ENCODE data around the gene HIVEP2.
"Not testable (repeated sequence)": the region's sequence is repeated elsewhere in the genome, so short reads cannot be mapped to it uniquely, and the experiment has no call there.

HIVEP2 gene, protein sequence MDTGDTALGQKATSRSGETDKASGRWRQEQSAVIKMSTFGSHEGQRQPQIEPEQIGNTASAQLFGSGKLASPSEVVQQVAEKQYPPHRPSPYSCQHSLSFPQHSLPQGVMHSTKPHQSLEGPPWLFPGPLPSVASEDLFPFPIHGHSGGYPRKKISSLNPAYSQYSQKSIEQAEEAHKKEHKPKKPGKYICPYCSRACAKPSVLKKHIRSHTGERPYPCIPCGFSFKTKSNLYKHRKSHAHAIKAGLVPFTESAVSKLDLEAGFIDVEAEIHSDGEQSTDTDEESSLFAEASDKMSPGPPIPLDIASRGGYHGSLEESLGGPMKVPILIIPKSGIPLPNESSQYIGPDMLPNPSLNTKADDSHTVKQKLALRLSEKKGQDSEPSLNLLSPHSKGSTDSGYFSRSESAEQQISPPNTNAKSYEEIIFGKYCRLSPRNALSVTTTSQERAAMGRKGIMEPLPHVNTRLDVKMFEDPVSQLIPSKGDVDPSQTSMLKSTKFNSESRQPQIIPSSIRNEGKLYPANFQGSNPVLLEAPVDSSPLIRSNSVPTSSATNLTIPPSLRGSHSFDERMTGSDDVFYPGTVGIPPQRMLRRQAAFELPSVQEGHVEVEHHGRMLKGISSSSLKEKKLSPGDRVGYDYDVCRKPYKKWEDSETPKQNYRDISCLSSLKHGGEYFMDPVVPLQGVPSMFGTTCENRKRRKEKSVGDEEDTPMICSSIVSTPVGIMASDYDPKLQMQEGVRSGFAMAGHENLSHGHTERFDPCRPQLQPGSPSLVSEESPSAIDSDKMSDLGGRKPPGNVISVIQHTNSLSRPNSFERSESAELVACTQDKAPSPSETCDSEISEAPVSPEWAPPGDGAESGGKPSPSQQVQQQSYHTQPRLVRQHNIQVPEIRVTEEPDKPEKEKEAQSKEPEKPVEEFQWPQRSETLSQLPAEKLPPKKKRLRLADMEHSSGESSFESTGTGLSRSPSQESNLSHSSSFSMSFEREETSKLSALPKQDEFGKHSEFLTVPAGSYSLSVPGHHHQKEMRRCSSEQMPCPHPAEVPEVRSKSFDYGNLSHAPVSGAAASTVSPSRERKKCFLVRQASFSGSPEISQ (N-terminal part only)

DNA sequence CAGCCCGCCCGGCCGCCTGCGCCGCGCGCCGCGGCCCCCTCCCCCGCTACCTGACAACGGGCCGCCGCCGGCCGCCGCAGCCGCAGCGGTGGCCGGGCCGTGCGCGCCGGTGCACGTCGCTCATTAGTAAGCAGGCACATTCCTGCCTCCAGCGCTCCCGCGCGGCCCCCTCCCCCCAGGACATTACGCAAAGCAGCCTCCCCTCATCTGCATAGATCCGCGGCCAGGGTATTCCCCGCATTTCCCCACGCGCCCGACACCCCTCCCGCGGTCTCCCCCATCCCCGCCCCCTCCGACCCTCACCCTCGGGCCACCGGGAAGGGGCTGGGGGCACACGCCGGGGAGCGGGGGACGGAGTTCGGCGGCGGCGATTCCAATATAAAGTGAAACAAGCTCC is at the start of gene HIVEP2:
Gene HIVEP2 (minus strand): TSS at position 128 of the 397 bp plus-strand sequence. CDS start 170,438 bp downstream, outside the sequence.
- DNase-seq: peak; percentile 29

DNA sequence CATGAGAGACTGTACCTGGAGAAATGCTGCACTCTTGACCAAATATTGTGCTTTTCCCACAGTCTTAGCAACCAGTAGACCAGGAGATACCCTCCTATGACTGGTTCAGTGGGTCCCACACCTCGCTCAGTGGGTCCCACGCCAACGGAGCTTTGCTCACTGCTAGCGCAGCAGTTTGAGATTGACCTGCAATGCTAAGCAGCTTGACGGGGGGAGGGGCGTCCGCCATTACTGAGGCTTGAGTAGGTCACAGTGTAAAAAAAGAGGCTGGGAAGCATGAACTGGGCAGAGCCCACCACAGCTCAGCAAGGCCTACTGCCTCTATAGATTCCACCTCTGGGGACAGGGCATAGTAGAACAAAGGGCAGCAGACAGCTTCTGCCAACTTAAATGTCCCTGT is 49.0 kb upstream of the HIVEP2 start:
- DNase-seq: no peak

DNA sequence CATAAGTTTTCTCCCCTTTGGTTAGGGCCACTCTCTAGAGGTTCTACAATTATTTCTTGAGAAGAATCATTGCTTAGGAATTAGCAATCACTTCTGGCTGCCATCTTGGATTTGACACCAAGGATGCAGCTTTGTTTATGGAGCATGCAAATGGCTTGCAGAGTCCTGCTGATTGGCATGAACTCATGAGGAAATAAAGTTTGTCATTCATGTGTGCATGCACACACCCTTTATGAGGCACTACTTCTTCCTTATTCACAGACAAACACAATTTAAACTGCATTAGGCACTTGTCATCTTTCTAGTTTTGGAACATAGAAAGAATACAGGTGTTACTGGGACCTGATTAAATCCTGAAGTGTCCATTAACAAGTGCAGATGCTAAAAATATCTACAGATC is 42.5 kb upstream of the HIVEP2 start:
- no peak for DNase-seq

DNA sequence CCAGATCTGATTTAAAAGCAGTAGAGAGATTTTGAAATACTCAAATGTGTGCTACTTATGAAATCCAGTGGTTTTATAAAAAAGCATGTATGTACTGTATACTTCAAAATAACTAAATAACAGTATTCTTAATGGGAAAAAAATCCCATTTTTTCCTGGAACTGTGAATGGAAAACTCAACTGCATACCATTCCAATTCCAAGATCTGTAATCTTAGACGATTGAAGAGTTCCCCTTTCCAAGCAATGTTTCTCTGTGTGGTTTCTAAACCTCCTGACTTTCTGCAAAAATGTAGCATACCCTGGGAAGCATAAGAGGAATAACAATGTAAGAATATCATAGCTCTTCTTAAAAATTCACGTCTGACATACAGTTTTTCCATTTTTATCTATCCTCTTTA is 40.3 kb upstream of the HIVEP2 start:
- no peak for DNase-seq

DNA sequence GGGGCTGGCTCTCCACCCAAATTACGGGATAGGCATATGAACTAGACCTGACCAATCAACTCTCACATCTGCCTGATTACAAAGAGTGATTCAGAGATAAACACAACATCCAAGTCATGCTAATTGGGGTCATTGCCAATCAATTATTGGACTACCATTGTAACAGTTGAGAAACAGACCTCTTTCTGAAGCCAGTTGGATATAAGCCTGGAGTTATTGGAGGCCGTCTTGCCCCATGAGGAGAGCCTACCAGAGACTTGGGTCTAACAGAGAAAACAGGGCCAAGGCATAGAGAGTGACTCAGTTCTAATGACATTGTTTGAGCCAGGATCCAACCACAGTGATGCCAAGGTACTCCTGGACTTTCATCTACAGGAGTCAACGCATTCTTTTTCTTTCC is 39.4 kb upstream of the HIVEP2 start:
- no peak for DNase-seq

DNA sequence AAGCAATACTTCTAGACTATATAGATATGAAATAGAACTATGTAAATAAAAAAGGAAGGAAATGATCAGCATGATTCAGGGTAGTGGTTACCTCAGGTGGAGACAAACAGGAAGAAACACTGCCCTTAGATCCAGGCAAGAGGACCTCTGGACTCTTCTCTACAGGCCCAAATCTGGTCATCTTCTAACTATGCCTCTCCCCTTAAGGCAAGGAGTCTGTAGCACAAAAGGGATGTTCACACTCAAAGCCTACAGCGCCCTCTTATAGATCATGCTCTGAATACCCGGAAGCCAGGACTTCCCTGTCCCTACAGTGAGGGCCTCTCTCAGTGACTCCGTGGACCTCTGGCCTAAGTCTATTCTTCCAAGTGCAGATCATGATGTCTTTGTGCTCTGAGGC is 30.4 kb upstream of the HIVEP2 start:
- DNase-seq: no peak

DNA sequence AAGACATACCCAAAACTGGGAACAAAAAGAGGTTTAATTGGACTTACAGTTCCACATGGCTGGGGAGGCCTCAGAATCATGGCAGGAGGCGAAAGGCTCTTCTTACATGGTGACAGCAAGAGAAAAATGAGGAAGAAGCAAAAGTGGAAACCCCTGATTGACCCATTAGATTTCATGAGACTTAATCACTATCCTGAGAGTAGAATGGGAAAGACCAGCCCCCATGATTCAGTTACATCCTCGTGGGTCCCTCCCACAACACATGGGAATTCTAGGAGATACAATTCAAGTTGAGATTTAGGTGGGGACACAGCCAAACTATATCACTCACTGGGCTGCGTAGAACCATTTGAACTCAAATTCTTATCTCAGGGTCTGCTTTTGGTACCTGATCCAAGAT is 26.0 kb upstream of the HIVEP2 start:
- DNase-seq: not testable (repeated sequence)

DNA sequence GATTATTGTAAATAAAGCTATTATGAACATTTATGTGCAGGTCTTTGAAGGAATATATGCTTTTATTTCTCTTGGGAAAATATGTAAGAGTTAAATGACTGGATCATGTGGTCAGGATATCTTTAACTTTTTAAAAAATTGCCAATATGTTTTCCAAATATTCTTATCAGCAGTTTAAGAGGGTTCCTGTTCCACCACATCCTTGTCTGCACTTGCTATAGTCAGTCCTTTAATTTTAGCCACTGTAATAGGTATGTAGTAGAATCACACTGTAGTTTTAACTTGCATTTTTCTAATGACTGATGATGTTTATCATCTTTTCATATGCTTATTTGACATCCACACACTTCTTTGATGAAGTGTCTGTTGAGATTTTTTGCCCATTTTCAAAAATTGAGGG is 23.6 kb upstream of the HIVEP2 start:
- no peak for DNase-seq

DNA sequence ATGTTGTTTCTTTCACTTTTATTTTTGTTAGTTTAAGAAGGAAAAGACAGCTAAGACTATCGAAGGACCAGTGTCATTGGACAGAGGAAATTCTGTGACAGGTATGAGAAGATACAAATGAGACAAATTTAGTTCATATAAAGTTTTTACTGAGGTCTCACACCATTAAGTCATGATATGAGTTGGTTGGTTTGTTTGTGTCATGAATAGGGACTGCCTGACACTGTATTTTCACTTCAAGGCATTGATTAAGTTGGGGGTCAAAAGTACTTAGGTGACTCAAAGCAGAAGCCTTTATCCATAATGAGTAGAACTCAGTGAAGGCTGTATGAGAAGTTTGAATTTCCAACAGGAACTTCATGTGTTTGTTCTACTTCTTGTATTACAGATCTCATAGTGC is 21.3 kb upstream of the HIVEP2 start:
- no peak for DNase-seq

DNA sequence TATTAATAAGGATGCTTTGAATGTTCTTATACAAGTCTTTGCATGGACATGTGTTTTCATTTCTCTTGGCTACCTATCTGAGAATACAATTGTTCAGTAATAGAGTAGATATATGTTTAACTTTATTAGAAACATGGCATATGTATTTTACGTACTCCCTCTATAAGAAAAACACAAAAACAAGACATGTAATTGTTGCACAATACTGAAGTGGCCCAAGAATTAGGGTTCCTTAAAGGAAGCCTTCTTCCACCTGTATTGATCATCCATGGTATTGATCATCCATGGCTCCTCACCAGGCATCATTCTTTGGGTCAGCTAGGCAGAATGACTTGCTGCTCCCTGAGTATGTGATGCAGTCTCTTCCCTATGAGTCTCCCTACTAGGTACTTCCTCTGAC is 20.2 kb upstream of the HIVEP2 start:
- DNase-seq: no peak

DNA sequence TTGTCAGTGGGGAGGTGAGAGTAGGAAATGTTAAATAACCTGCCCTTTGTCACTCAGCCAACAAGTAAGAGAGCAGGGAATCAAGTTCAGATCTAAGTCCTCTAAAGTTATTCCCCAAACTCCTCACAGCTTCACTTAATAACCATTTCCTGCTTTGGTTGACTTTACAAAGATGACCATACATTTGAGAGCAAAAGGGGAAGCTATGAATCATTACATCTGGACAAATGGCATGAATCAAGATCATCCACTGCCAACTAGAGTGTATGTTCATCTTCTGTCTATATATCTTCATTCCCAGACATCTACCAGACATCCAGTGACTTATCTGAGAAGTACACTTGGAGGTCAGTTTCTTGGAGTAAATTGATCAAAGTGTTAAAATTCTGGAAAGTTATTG is 15.1 kb upstream of the HIVEP2 start:
- no peak for DNase-seq

DNA sequence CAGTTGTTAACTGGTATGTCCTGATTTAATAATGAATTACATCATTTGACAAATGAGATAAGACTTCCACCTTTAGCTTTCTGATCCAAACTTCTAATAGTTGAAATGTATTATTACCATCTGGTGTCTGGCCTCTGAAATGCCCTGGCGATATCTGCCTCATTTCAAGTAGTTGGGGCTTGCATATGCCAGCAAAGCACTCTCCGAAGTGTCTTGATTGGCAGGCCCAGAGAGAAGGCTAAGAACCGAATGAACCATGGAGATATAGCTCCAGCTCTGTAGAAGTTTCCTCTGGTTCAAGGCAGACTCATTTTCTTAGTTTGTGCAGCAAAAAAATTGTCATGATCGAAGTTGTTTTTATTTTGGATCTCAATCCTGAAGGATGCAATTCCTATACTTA is 13.4 kb upstream of the HIVEP2 start:
- DNase-seq: no peak

DNA sequence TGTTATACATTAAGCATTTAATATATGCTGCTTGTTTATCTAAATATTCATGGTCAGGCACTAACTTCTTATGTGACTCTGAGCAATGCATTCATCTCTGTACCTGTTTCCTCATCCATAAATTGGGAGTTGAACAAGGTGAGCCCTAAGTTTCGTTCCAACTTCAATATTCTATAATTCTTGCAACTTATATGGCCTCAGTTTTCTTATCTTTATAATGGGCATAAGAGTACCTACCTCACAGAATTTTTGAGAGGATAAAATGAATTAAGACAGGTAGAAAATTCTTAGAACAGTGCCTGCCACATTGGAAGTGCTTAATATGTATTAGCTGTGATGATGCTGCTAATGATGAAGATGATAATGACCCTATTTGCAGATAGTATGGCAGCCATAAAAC is 11.8 kb upstream of the HIVEP2 start:
- DNase-seq: no peak

DNA sequence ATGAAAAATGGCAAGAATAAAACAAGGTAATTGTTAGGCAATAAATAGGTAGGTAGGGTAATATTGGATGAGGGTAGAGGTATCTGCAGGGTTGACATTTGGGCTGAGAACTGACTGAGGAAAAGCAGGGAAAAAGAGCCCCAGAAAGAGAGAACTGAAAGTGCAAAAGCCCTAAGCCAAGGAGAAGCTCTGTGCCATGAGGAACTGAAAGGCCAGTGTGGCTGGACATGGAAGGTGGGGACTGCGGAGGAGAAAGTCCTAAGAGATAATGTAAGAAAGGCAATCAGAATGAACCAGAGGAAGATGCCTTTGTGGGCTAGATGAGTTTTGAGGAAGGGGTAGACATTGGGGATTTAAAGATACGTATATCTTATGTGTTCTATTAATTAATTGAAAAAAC is 9.9 kb upstream of the HIVEP2 start:
- no peak for DNase-seq

DNA sequence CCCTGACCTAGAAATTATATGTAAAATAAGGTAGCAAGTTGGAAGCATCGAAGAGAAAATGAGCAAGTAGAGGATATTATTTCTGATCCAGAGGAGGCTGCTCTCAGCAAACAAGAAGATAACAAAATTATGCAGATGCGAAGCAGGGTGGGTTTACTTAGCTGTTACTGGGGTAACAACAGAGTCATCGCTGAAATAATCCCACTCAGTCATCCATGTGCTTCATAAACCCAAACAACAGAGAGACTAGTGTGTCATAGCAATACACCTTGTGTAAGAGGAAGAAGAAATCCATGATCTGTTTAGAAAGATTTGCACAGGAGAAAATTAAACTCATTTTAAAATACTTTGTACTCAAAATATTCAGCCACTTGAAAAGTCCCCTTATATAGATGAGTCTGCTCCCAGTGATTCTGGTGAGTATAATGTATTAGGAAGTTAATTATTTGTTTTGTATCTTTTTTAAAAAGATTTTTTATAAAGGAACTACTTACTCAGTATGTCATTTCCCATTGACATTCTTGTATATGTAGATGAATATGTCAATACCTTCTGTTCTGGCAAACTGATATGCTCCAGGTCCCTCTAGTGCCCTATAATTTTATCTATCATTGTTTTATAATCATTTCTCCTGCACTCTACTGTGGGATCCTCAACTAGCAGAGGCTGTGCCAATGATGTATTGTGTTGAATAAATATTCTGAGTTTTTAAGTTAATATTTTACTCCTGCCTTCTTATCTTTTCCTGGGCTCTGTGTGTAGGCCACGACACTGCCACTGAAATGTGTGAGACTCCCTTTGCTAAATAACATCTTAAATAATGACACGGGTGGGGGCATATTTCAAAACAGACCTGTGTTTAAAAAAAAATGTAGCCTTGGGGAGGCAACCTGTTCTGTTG is 8.6 kb upstream of the HIVEP2 start:
- DNase-seq: no peak

DNA sequence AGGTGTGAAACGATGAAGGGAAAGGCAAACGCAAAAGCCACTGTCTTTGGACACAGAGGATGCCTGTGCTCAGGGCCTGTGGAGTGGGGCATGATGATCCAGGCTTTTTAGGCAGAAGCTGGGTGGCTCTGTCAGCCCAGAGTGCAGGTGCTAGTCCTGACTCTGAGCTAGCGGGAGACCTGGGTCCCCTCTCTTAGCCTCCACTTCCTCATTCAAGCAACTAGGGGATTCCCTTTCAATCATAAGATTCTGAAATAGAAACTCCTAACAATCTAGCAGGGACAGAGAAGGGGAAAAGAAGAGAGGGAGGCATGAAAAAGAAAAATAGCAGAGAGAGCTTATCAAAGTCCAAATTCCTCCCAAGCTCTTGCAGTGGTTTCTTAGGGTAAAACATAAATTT is 7.6 kb upstream of the HIVEP2 start:
- no peak for DNase-seq

DNA sequence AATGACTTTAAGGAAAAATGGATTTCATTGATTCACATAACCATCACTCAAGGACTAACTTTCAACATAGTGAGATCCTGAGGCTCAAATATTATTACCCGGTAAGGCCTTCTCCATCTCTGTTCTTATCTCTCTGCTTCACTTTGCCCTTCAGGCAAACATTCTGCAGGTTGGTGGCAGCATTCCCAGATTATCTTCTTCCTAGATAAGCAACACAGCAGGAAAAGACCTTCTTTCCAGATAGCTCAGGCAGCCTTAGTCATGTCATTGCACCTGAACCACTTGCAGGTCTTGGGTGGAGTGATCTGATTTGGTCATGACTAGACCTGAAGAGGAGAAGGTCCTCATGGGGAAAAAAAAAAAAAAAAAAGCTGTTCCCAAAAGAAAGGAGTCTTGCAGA is 5.3 kb upstream of the HIVEP2 start:
- no peak for DNase-seq

DNA sequence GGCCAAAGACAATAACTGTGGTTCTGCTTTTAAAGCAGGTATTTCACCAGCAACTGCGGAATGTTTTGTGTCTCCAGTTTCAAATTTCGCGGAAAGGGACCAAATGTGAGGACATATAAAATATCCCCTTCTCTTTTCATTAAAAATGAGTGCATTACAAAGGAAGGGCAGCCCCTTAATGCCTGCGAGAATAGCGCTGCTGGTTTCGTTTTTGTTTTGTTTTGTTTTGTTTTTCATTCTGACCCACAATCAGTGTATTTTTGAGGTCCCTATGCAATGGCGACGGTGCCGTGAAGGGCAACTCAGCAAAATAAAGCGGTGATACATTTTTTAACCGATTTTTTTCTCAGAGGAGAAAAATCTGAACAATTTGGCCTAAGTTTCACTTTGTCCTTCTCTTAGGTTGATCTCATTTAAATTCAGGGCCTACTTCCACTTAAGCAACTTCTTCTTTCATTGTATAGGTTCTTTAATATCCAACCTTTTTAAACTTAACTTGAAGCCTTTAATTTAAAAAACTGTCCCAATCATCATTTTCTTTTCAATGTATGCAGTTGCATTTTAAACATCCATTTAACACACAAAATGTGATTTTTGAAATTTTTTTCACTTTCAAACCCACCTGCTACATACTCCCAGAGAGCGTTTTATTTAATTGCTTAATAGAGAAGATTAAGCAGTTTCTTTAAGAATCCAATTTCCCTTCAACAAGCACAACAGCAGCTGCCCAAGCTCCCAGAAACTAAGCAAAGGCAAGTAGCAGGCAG is 2.9 kb upstream of the HIVEP2 start:
- no peak for DNase-seq

DNA sequence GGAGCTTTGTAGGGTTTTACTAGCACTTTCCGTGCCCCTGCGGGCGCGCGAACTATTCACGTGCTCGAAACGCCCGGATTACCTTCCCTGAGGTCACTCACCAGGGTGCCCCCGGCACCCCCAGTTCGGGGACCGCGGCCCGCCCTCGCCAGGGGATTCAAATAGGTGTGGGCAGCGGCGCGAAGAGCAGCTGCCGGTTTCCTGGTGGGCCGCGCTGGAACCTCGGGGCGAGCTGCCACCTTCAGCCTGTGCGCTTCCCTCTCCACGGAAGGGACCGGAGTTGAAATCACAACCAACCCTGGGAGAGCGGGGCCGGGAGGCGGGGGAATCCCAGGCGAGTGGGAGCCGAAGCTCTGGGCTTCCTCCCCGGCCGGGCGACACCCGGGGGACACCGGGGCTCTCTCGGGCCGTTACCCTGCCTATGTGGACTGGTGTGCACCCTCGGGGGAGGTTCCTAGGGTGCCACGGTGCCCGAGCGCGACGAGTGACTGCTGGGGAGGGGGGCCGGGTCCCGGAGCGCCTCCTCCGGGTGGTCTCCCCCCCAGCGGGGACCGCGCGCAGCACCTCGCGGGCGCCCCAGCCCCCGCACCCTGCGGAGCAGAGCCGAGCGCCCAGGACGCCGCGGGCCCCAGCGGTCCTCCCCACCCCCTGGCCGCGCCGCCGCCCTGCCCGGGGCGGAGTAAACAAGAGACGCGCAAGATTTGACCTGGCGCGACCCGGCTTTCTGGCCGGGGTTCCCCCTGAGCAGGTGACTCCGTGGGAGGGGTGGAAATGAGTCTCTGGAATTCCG is 2.1 kb upstream of the HIVEP2 start:
- DNase-seq: peak; percentile 23

DNA sequence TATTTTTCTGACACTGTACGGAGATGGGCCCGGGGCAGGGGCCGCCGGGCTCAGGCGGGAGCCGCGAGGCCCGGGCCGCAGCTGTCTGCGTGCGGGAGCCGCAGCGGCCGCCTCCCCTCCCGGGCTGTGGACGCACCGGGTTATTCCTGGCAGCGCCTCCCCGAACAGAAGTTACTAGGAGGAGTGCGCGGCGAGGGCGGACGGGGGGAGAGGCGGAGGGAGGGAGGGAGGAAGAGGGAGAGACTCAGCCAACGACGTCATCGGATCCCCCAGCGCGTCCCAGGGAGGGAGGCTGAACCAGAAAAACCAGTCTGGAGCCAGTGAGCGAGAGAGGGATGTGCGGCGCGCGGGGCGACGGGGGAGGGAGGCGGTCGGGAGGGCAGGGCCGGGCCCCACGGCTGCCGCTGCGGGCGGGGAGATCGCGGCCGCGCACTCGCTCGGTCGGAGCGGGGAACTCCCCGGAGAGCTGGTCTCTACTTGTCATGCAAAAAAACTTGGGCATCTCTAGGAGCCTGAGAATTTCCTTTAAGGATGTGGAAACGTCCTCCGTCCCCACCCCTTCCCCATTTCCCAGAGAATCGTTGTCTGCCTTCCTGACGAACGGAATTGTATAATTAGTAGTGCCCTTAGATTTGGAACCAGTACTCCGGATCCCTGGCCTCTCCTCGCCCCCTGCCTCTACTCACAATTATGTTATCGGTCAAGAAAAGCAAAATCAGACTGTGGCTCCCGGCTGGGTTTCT is 1.4 kb upstream of the HIVEP2 start:
- DNase-seq: peak; percentile 80
